NCI-H2227 (cell line): ENCODE results near the gene ZNF394.
"Not testable (repeated sequence)": the region's sequence is repeated elsewhere in the genome, so short reads cannot be mapped to it uniquely, and the experiment has no call there.

Experiments used
- DNase-seq: peaks from one replicate; lab custom pipeline; 2025; ENCODE audit not compliant: unreplicated experiment; lab: John Stamatoyannopoulos, UW

Gene ZNF394

GRCh38 chr7:99499721-99500636, at the start of gene ZNF394:
TSS of gene ZNF394 (minus strand) at chr7:99500281. CDS start at chr7:99500093, 188 bp downstream.
- peak; percentile 97 for DNase-seq

- not testable (repeated sequence) for DNase-seq
Observed at GRCh38 chr7:99549545-99549944, 49.5 kb upstream of the ZNF394 start.

- not testable (repeated sequence) for DNase-seq
Observed at GRCh38 chr7:99545308-99545707, 45.2 kb upstream of the ZNF394 start.

GRCh38 chr7:99543916-99544315, 43.8 kb upstream of the ZNF394 start:
- DNase-seq = no peak

- DNase-seq = no peak
Observed at GRCh38 chr7:99543081-99543671, 43.1 kb upstream of the ZNF394 start.

- DNase-seq = no peak
Observed at GRCh38 chr7:99541212-99541611, 41.1 kb upstream of the ZNF394 start.

GRCh38 chr7:99540542-99540941, 40.5 kb upstream of the ZNF394 start:
- no peak for DNase-seq

GRCh38 chr7:99539213-99539811, 39.2 kb upstream of the ZNF394 start:
- DNase-seq = no peak

- no peak for DNase-seq
Observed at GRCh38 chr7:99535667-99536066, 35.6 kb upstream of the ZNF394 start.

- DNase-seq = no peak
Observed at GRCh38 chr7:99531354-99531765, 31.3 kb upstream of the ZNF394 start.

- no peak for DNase-seq
Observed at GRCh38 chr7:99525713-99526440, 25.8 kb upstream of the ZNF394 start.

GRCh38 chr7:99521399-99521798, 21.3 kb upstream of the ZNF394 start:
- DNase-seq = no peak

- DNase-seq = no peak
Observed at GRCh38 chr7:99514050-99514449, 14.0 kb upstream of the ZNF394 start.

GRCh38 chr7:99505324-99505662, 5.2 kb upstream of the ZNF394 start:
- no peak for DNase-seq

GRCh38 chr7:99504603-99505323, 4.7 kb upstream of the ZNF394 start, which contains the start of gene ZKSCAN5:
TSS of gene ZKSCAN5 (plus strand) at chr7:99504662. CDS start at chr7:99506045, 1,383 bp downstream.
- peak; percentile 97 for DNase-seq

GRCh38 chr7:99504281-99504602, 4.2 kb upstream of the ZNF394 start:
- DNase-seq = peak; percentile 99

- DNase-seq = peak; percentile 26
Observed at GRCh38 chr7:99501236-99501635, 1.2 kb upstream of the ZNF394 start.

- DNase-seq = no peak
Observed at GRCh38 chr7:99500637-99501009, 542 bp upstream of the ZNF394 start.

GRCh38 chr7:99499371-99499720, 735 bp downstream of the ZNF394 start:
- DNase-seq = no peak

GRCh38 chr7:99498546-99498944, 1.5 kb downstream of the ZNF394 start:
- no peak for DNase-seq
